Daoy (cell line): ENCODE measurements around the gene IPO13. TPM values are rescaled to one million over a fixed set of nuclear protein-coding genes. Genes with fewer than 3 reads are reported as not detected.

Experiments
- DNase-seq: peaks from one replicate; pipeline ENCODE4 v3.0.0-alpha.2; 2015; ENCODE audit warnings: low read depth
- total RNA-seq: library from RNA; depleted of rRNA; stranded (reverse); fragments of >200 nt; shearing (Covaris generic); gene quantifications from 2 replicates; pipeline ENCODE4 v1.2.3, GENCODE V29; 2014

Gene IPO13
- total RNA-seq, 1 experiment from 2014 or later = 14.0 TPM

GRCh38 chr1:43973981-43974442, 27.3 kb downstream of the IPO13 start:
- DNase-seq = no peak

GRCh38 chr1:43974443-43975248, 27.9 kb downstream of the IPO13 start, which contains the start of gene ATP6V0B:
TSS of gene ATP6V0B (plus strand) at chr1:43974960. CDS start at chr1:43975041, 81 bp downstream.
- DNase-seq = peak; percentile 98

- no peak for DNase-seq
These were observed 28.7 kb downstream of the IPO13 start for GRCh38 chr1:43975249-43975961.

GRCh38 chr1:43976045-43976444, 29.3 kb downstream of the IPO13 start:
- no peak for DNase-seq

GRCh38 chr1:43976890-43977289, 30.1 kb downstream of the IPO13 start:
- no peak for DNase-seq

GRCh38 chr1:43977376-43978263, 30.9 kb downstream of the IPO13 start:
- no peak for DNase-seq

GRCh38 chr1:43978264-43978550, 31.5 kb downstream of the IPO13 start:
- DNase-seq = no peak

- peak; percentile 68 for DNase-seq
These were observed 32.0 kb downstream of the IPO13 start, which contains the start of gene B4GALT2 for GRCh38 chr1:43978551-43979260. TSS of gene B4GALT2 (plus strand) at chr1:43979210. CDS start at chr1:43981161, 1,951 bp downstream.

- DNase-seq = no peak
These were observed 32.4 kb downstream of the IPO13 start for GRCh38 chr1:43979261-43979527.

GRCh38 chr1:43979528-43980254, 32.9 kb downstream of the IPO13 start:
- DNase-seq = peak; percentile 82

- no peak for DNase-seq
These were observed 33.7 kb downstream of the IPO13 start for GRCh38 chr1:43980255-43981134.

GRCh38 chr1:43981135-43981491, 34.4 kb downstream of the IPO13 start:
- no peak for DNase-seq

- DNase-seq = no peak
These were observed 34.9 kb downstream of the IPO13 start for GRCh38 chr1:43981636-43982035.

- DNase-seq = no peak
These were observed 35.5 kb downstream of the IPO13 start for GRCh38 chr1:43982241-43982640.

- DNase-seq = no peak
These were observed 36.1 kb downstream of the IPO13 start for GRCh38 chr1:43982808-43983207.

GRCh38 chr1:43983253-43983899, 36.6 kb downstream of the IPO13 start:
- DNase-seq = no peak

- DNase-seq = no peak
These were observed 38.1 kb downstream of the IPO13 start for GRCh38 chr1:43984855-43985254.

- DNase-seq = no peak
These were observed 39.3 kb downstream of the IPO13 start for GRCh38 chr1:43985984-43986595.

GRCh38 chr1:43986712-43987111, 40.0 kb downstream of the IPO13 start:
- DNase-seq = no peak
